NCI-H2227 (cell line): ENCODE data around the gene SATB1.
"Not testable (repeated sequence)": the region's sequence is repeated elsewhere in the genome, so short reads cannot be mapped to it uniquely, and the experiment has no call there.

Experiments used
- DNase-seq: peaks from one replicate; lab custom pipeline; 2025; ENCODE audit not compliant: unreplicated experiment; lab: John Stamatoyannopoulos, UW

The SATB1 gene

GRCh38 chr3:18355832-18356231, 69.3 kb downstream of the SATB1 start:
- DNase-seq: no peak

- no peak for DNase-seq
Measured at GRCh38 chr3:18354701-18355100, 70.4 kb downstream of the SATB1 start.

- DNase-seq: peak; percentile 14
Measured at GRCh38 chr3:18351823-18352744, 73.1 kb downstream of the SATB1 start.

GRCh38 chr3:18351069-18351628, 74.0 kb downstream of the SATB1 start:
- peak; percentile 2 for DNase-seq

- peak; percentile 25 for DNase-seq
Measured at GRCh38 chr3:18349197-18349798, 75.8 kb downstream of the SATB1 start.

- no peak for DNase-seq
Measured at GRCh38 chr3:18346097-18346496, 79.0 kb downstream of the SATB1 start.

- no peak for DNase-seq
Measured at GRCh38 chr3:18345015-18345367, 80.1 kb downstream of the SATB1 start.

GRCh38 chr3:18344306-18345014, 80.7 kb downstream of the SATB1 start:
- no peak for DNase-seq

- no peak for DNase-seq
Measured at GRCh38 chr3:18343809-18344208, 81.3 kb downstream of the SATB1 start.

GRCh38 chr3:18338827-18339514, 86.2 kb downstream of the SATB1 start:
- no peak for DNase-seq

- DNase-seq: no peak
Measured at GRCh38 chr3:18337231-18337630, 87.9 kb downstream of the SATB1 start.

GRCh38 chr3:18334837-18335601, 90.1 kb downstream of the SATB1 start:
- no peak for DNase-seq

- not testable (repeated sequence) for DNase-seq
Measured at GRCh38 chr3:18330772-18331441, 94.2 kb downstream of the SATB1 start.

GRCh38 chr3:18308096-18308650, 117.0 kb downstream of the SATB1 start:
- DNase-seq: no peak

- no peak for DNase-seq
Measured at GRCh38 chr3:18307529-18307928, 117.6 kb downstream of the SATB1 start.

GRCh38 chr3:18302517-18302916, 122.6 kb downstream of the SATB1 start:
- no peak for DNase-seq

GRCh38 chr3:18301781-18302180, 123.4 kb downstream of the SATB1 start:
- no peak for DNase-seq

- DNase-seq: no peak
Measured at GRCh38 chr3:18300916-18301315, 124.2 kb downstream of the SATB1 start.

GRCh38 chr3:18297126-18297525, 128.0 kb downstream of the SATB1 start:
- no peak for DNase-seq
